Activated CD4-positive, alpha-beta T cell treated with anti-CD3 and anti-CD28 coated beads for 36 hours (primary cell): ENCODE data around the gene LRRC10. TPM values are rescaled to one million over a fixed set of nuclear protein-coding genes. Genes with fewer than 3 reads are reported as not detected.
A peak's percentile ranks its signal among the peaks of the same experiment; 100 is the strongest.

Experiments
- ATAC-seq: fragments of 200-7000 bp; cut with Tn5 transposase; one replicate; pipeline ENCODE4 v1.10.0; 2021; ENCODE audit warnings: mild to moderate bottlenecking, moderate library complexity
- CTCF ChIA-PET: fragments of 350-600 bp; sonication (Branson Sonifier 250); formaldehyde crosslinking; loops from one replicate; lab custom pipeline; 2021; ENCODE audit warnings: antibody characterized with exemption; lab: Charles Lee
- POLR2A ChIA-PET: fragments of 350-600 bp; sonication (Branson Sonifier 250); formaldehyde crosslinking; loops from one replicate; lab custom pipeline; 2021; ENCODE audit warnings: antibody characterized with exemption, inconsistent platforms; lab: Charles Lee
- DNase-seq: peaks from one replicate; pipeline ENCODE4 v3.0.0-alpha.2; 2020
- H3K27ac Mint-ChIP-seq: one replicate; pipeline ENCODE4 v1.8.0; 2021; ENCODE audit warnings: mixed read lengths
- H3K27me3 Mint-ChIP-seq: one replicate; pipeline ENCODE4 v1.8.0; 2021; ENCODE audit warnings: mixed read lengths
- H3K36me3 Mint-ChIP-seq: one replicate; pipeline ENCODE4 v1.8.0; 2021; ENCODE audit warnings: low read depth, mixed read lengths
- H3K4me1 Mint-ChIP-seq: one replicate; pipeline ENCODE4 v1.8.0; 2021; ENCODE audit warnings: mixed read lengths
- H3K4me3 Mint-ChIP-seq: one replicate; pipeline ENCODE4 v1.8.0; 2021; ENCODE audit warnings: mild to moderate bottlenecking, moderate library complexity, mixed read lengths
- H3K9me3 Mint-ChIP-seq: one replicate; pipeline ENCODE4 v1.8.0; 2021; ENCODE audit warnings: low read depth, mixed read lengths
- intact Hi-C, 2 experiments: fragments of 100-400 bp; cut with DNase I in 1 of 2; cut with micrococcal nuclease in 1 of 2; formaldehyde crosslinking; loops; one replicate each; pipeline versions ENCODE4 v1.14.2 to v1.15.1; 2022 to 2024; cut with DNase I, micrococcal nuclease
- total RNA-seq, 2 experiments: library from RNA; stranded (reverse); gene quantifications; one replicate each; pipeline ENCODE4 v1.2.3, GENCODE V29; 2021

Gene LRRC10
- total RNA-seq, 2 experiments from 2014 or later: not detected

GRCh38 chr12:69589082-69589481, 21.6 kb downstream of the LRRC10 start:
- POLR2A ChIA-PET: no interaction called here
- Mint-ChIP-seq H3K27ac (peak overlapping the region; percentile 13), H3K36me3 (peaks cover 56% of the 10 kb centered on the region), H3K4me3 (no peak overlapping the region), H3K9me3 (no peaks in the 10 kb centered on the region), H3K27me3 (no peaks in the 10 kb centered on the region), H3K4me1 (peaks cover 37% of the 10 kb centered on the region)
- intact Hi-C loops: loop anchor here (5.0 to 10.0 kb wide), 5 partner anchors 117 to 778 kb away; partner anchors contain the start of genes CNOT2 (in 2 of the 2), FRS2 (in 1 of the 2), KCNMB4 (in 1 of the 2) and RAB3IP (in 1 of the 2)
- no peak for DNase-seq
- no peak for ATAC-seq
- CTCF ChIA-PET: no interaction called here

DNA sequence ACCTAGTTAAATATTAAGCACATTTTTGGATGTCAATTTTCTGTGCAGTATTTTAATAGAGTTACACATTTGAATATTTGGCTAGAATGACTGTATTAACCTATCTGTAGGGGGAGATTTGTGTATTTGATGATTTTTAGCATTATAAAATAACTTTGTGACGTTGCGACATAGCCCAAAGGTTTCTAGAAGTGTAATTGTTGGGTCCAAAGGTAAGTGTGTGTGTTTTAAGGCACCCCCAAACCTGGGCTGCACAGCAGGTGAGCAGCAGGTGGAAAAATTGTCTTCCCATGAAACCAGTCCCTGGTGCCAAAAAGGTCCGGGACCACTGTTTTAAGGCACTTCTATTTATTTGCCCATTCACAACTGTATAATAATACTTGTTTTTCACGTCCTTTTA, 22.2 kb downstream of the LRRC10 start:
- peaks cover 39% of the 10 kb centered on the region for H3K4me1 Mint-ChIP-seq
- intact Hi-C loops: loop anchor here (5.0 to 10.0 kb wide), 5 partner anchors 116 to 779 kb away; partner anchors contain the start of genes CNOT2 (in 2 of the 2), FRS2 (in 1 of the 2), KCNMB4 (in 1 of the 2) and RAB3IP (in 1 of the 2)
- no peak overlapping the region for H3K27ac Mint-ChIP-seq
- no peak for ATAC-seq
- ChIA-PET POLR2A (no interaction called here), CTCF (no interaction called here)
- peaks cover 51% of the 10 kb centered on the region for H3K36me3 Mint-ChIP-seq
- no peak for DNase-seq
- no peaks in the 10 kb centered on the region for H3K27me3 Mint-ChIP-seq
- no peak overlapping the region for H3K4me3 Mint-ChIP-seq
- H3K9me3 Mint-ChIP-seq: no peaks in the 10 kb centered on the region

GRCh38 chr12:69585189-69586062, 25.3 kb downstream of the LRRC10 start, which contains the start of gene CCT2:
CCT2 (plus strand) TSS chr12:69585459; CDS start chr12:69585522, 63 bp downstream.
- DNase-seq (peak; percentile 98), ATAC-seq (peak; percentile 94)
- H3K27ac Mint-ChIP-seq: peak within 1 kb of the TSS; percentile 95
- POLR2A ChIA-PET: interaction anchor here (1.0 kb wide), 1 partner anchor 225 kb away, joined by 3 read pairs; no protein-coding TSS in a partner anchor
- peaks cover 26% of the 10 kb centered on the region for H3K36me3 Mint-ChIP-seq
- H3K9me3 Mint-ChIP-seq: no peaks in the 10 kb centered on the region
- H3K27me3 Mint-ChIP-seq: no peaks in the 10 kb centered on the region
- CTCF ChIA-PET: interaction anchor here (1.0 to 2.7 kb wide), 5 partner anchors 10 to 195 kb away, joined by 3 to 11 read pairs (median 5); no protein-coding TSS in a partner anchor
- intact Hi-C loops: loop anchor here (1.0 to 10.0 kb wide), 11 partner anchors 113 to 782 kb away; partner anchors contain the start of genes CNOT2 (in 2 of the 2), CPSF6 (in 2 of the 2), FRS2 (in 2 of the 2) and RAB3IP (in 2 of the 2)
- H3K4me1 Mint-ChIP-seq: peaks cover 30% of the 10 kb centered on the region
- H3K4me3 Mint-ChIP-seq: peak within 1 kb of the TSS; percentile 96

GRCh38 chr12:69583203-69583602, 27.5 kb downstream of the LRRC10 start:
- H3K9me3 Mint-ChIP-seq: no peaks in the 10 kb centered on the region
- peaks cover 19% of the 10 kb centered on the region for H3K4me1 Mint-ChIP-seq
- ATAC-seq (no peak), DNase-seq (peak; percentile 27)
- H3K4me3 Mint-ChIP-seq: no peak overlapping the region
- no peaks in the 10 kb centered on the region for H3K27me3 Mint-ChIP-seq
- ChIA-PET CTCF (interaction anchor here (2.8 kb wide), 1 partner anchor 12 kb away, joined by 17 read pairs; no protein-coding TSS in a partner anchor), POLR2A (no interaction called here)
- peaks cover 8% of the 10 kb centered on the region for H3K36me3 Mint-ChIP-seq
- intact Hi-C loops: loop anchor here (10.0 kb wide), 2 partner anchors 152 to 768 kb away; partner anchors contain the start of gene RAB3IP (in 1 of the 2)
- H3K27ac Mint-ChIP-seq: no peak overlapping the region

DNA sequence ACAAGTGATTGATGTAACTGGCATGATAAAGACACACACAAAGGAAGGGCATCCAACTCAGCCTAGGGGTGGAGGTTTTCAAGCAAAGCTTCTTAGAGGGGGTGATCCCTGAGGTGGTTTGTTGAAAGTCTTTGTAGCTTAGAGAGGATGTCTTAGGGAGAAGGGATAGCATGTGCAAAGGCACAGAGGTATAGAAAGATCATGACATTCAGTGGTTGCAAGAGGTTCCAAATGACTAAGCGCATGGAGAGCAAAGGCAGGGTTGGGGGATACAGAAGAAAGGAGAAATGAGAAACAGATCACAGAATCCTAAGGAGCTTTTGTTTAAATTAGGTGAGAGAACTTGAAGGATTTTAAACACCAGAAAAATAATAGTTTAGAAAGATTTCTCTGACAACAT, 30.6 kb downstream of the LRRC10 start:
- intact Hi-C loops: loop anchor here (10.0 kb wide), 2 partner anchors 155 to 765 kb away; partner anchors contain the start of gene RAB3IP (in 1 of the 2)
- H3K4me3 Mint-ChIP-seq: no peak overlapping the region
- CTCF ChIA-PET: interaction anchor here (1.7 to 3.2 kb wide), 2 partner anchors 10 to 222 kb away, joined by 4 to 22 read pairs; no protein-coding TSS in a partner anchor
- peaks cover 10% of the 10 kb centered on the region for H3K4me1 Mint-ChIP-seq
- H3K9me3 Mint-ChIP-seq: no peaks in the 10 kb centered on the region
- H3K27me3 Mint-ChIP-seq: no peaks in the 10 kb centered on the region
- H3K27ac Mint-ChIP-seq: no peak overlapping the region
- POLR2A ChIA-PET: interaction anchor here (0.5 kb wide), 1 partner anchor 22 kb away, joined by 3 read pairs; no protein-coding TSS in a partner anchor
- H3K36me3 Mint-ChIP-seq: peaks cover 2% of the 10 kb centered on the region
- no peak for DNase-seq
- no peak for ATAC-seq

GRCh38 chr12:69579029-69579428, 31.7 kb downstream of the LRRC10 start:
- CTCF ChIA-PET: interaction anchor here (0.6 to 3.2 kb wide), 3 partner anchors 9 to 1600 kb away, joined by 3 to 22 read pairs (median 4); no protein-coding TSS in a partner anchor
- POLR2A ChIA-PET: no interaction called here
- H3K27me3 Mint-ChIP-seq: no peaks in the 10 kb centered on the region

DNA sequence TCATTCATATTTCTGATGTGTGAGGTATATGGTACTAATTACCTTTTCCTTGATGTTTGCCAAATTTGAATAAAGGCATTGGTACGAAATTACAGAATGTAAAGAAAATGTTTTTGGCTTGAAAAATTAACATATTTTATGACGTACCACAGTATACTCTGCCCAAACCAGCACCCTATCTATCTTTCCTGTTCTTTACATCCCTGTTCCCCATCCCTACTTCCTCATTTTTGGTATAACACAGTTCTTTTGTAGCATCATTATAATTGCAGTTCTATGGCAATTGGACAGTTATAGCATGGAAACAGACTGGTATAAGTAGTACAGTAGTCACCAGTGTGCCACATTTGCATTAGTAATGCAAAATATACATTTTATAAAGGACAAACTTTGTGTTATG, 32.4 kb downstream of the LRRC10 start:
- Mint-ChIP-seq H3K9me3 (no peaks in the 10 kb centered on the region), H3K27me3 (no peaks in the 10 kb centered on the region), H3K4me1 (peaks cover 8% of the 10 kb centered on the region), H3K36me3 (peaks cover 14% of the 10 kb centered on the region), H3K4me3 (no peak overlapping the region), H3K27ac (no peak overlapping the region)
- ChIA-PET CTCF (interaction anchor here (0.7 to 3.2 kb wide), 2 partner anchors 8 to 222 kb away, joined by 3 to 22 read pairs; no protein-coding TSS in a partner anchor), POLR2A (no interaction called here)
- no peak for ATAC-seq
- intact Hi-C loops: no loop called here
- DNase-seq: no peak

More at GRCh38 chr12:69579029-69579428, 31.7 kb downstream of the LRRC10 start:
- no peak overlapping the region for H3K4me3 Mint-ChIP-seq
- DNase-seq (no peak), ATAC-seq (no peak)
- peaks cover 10% of the 10 kb centered on the region for H3K36me3 Mint-ChIP-seq
- H3K4me1 Mint-ChIP-seq: peaks cover 10% of the 10 kb centered on the region
- intact Hi-C loops: no loop called here
- no peak overlapping the region for H3K27ac Mint-ChIP-seq
- no peaks in the 10 kb centered on the region for H3K9me3 Mint-ChIP-seq

DNA sequence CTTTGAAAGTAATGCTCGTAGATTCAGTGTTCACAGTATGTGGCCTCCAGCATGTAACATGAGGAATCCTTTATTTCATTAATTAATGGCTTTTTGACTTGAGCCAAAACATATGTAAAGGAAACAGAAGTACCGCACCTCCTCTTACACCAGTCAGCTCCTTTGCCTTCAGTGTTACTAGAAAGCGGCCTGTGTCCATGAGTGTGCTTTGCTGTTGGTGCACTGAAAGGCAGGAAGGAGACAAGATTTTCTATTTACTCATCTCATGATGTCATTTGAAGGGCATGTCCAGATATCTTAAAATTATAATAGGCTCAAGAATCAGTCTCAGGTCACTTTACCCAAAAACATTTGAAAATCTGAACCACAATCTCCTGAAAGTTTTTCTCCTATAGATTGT, 35.4 kb downstream of the LRRC10 start:
- Mint-ChIP-seq H3K27ac (no peak overlapping the region), H3K4me3 (no peak overlapping the region), H3K27me3 (no peaks in the 10 kb centered on the region), H3K36me3 (peaks cover 26% of the 10 kb centered on the region), H3K4me1 (peaks cover 8% of the 10 kb centered on the region), H3K9me3 (no peaks in the 10 kb centered on the region)
- ChIA-PET CTCF (interaction anchor here (1.0 kb wide), 1 partner anchor 11 kb away, joined by 5 read pairs; no protein-coding TSS in a partner anchor), POLR2A (no interaction called here)
- intact Hi-C loops: no loop called here
- no peak for ATAC-seq
- no peak for DNase-seq

GRCh38 chr12:69570545-69571399, 39.9 kb downstream of the LRRC10 start:
- intact Hi-C loops: loop anchor here (1.0 to 2.0 kb wide), 8 partner anchors 100 to 416 kb away; partner anchors contain the start of gene FRS2 (in 1 of the 2)
- ChIA-PET CTCF (interaction anchor here (0.6 to 4.4 kb wide), 33 partner anchors 8 to 416 kb away, joined by 3 to 39 read pairs (median 5); partner anchors contain the start of genes CCT2 and LYZ), POLR2A (interaction anchor here (0.6 to 0.7 kb wide), 2 partner anchors 13 to 1464 kb away, joined by 3 read pairs; no protein-coding TSS in a partner anchor)
- DNase-seq (peak; percentile 67), ATAC-seq (peak; percentile 86)
- Mint-ChIP-seq H3K4me3 (no peak overlapping the region), H3K36me3 (peaks cover 27% of the 10 kb centered on the region), H3K27me3 (no peaks in the 10 kb centered on the region), H3K27ac (no peak overlapping the region), H3K9me3 (no peaks in the 10 kb centered on the region), H3K4me1 (peaks cover 16% of the 10 kb centered on the region)

- CTCF ChIA-PET: interaction anchor here (0.7 to 4.4 kb wide), 23 partner anchors 7 to 415 kb away, joined by 3 to 39 read pairs (median 7); partner anchors contain the start of genes CCT2 and LYZ
- Mint-ChIP-seq H3K27me3 (no peaks in the 10 kb centered on the region), H3K27ac (peak overlapping the region; percentile 0), H3K36me3 (peaks cover 26% of the 10 kb centered on the region), H3K4me1 (peaks cover 16% of the 10 kb centered on the region), H3K4me3 (no peak overlapping the region), H3K9me3 (no peaks in the 10 kb centered on the region)
- intact Hi-C loops: loop anchor here (1.0 to 2.0 kb wide), 5 partner anchors 99 to 415 kb away; partner anchors contain the start of gene FRS2 (in 1 of the 2)
- POLR2A ChIA-PET: no interaction called here
- DNase-seq (no peak), ATAC-seq (no peak)
Observed at GRCh38 chr12:69570000-69570516, 40.6 kb downstream of the LRRC10 start.
